Coronary artery (tissue), 2 donors: ENCODE measurements around the gene HCN4.

ENCODE experiments used
- DNase-seq: peaks from one replicate; pipeline ENCODE4 v3.0.0-alpha.2; 2017; ENCODE audit warnings: low spot score
- H3K27ac ChIP-seq, 2 donors: fragments of 200-600 bp; sonication (generic); one replicate each; pipeline ENCODE4 v1.5.1; 2016 to 2019
- H3K4me3 ChIP-seq: fragments of 200-600 bp; sonication (generic); 2 replicates; pipeline ENCODE4 v1.5.1; 2016; ENCODE audit warnings: mild to moderate bottlenecking, moderate library complexity
- TF ChIP-seq, protein P1 (sequence below): fragments of 200-600 bp; sonication (generic); IDR thresholded peaks from one replicate; pipeline ENCODE4 v1.5.1; 2019; ENCODE audit warnings: antibody characterized with exemption

Gene HCN4

DNA sequence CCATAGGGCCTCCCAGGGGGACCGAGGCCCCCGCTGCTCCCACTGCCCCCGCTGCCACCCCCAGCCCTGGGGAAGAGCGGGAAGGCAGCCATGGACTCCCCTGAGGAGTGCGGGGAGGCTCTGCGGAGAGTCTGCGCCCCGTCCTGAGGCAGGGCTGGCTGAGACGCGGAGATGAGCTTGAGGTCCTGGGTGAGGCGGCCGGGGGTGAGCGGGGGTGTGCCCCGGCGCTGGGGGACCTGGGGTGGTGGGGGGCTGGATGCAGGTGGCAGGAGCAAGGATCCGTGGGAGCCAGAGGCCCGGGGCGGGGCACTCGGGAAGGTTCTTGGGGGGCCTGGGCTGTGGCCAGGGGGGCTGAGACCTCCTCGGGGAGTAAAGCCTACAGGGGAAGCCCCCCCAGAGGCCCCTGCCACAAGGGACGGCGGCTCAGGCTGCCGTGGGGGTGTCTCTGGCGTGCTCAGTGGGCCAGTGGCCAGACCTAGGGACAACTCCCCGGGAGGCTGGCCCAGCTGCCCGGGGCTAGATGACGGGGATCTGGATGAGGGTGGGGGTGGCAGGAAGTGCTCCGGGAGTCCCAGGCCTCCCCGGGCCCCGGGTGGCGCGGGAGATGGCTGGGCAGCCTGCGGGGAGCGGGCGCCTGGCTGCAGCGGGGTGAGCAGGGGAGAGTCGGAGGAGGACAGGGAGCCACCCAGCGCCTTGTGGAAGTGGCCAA lies 45.9 kb downstream of the HCN4 start:
- TF ChIP-seq, protein P1, sequence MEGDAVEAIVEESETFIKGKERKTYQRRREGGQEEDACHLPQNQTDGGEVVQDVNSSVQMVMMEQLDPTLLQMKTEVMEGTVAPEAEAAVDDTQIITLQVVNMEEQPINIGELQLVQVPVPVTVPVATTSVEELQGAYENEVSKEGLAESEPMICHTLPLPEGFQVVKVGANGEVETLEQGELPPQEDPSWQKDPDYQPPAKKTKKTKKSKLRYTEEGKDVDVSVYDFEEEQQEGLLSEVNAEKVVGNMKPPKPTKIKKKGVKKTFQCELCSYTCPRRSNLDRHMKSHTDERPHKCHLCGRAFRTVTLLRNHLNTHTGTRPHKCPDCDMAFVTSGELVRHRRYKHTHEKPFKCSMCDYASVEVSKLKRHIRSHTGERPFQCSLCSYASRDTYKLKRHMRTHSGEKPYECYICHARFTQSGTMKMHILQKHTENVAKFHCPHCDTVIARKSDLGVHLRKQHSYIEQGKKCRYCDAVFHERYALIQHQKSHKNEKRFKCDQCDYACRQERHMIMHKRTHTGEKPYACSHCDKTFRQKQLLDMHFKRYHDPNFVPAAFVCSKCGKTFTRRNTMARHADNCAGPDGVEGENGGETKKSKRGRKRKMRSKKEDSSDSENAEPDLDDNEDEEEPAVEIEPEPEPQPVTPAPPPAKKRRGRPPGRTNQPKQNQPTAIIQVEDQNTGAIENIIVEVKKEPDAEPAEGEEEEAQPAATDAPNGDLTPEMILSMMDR, result no peak
- H3K27ac ChIP-seq, result no peak overlapping the region
- no peak for DNase-seq
- H3K4me3 ChIP-seq, result no peak overlapping the region

DNA sequence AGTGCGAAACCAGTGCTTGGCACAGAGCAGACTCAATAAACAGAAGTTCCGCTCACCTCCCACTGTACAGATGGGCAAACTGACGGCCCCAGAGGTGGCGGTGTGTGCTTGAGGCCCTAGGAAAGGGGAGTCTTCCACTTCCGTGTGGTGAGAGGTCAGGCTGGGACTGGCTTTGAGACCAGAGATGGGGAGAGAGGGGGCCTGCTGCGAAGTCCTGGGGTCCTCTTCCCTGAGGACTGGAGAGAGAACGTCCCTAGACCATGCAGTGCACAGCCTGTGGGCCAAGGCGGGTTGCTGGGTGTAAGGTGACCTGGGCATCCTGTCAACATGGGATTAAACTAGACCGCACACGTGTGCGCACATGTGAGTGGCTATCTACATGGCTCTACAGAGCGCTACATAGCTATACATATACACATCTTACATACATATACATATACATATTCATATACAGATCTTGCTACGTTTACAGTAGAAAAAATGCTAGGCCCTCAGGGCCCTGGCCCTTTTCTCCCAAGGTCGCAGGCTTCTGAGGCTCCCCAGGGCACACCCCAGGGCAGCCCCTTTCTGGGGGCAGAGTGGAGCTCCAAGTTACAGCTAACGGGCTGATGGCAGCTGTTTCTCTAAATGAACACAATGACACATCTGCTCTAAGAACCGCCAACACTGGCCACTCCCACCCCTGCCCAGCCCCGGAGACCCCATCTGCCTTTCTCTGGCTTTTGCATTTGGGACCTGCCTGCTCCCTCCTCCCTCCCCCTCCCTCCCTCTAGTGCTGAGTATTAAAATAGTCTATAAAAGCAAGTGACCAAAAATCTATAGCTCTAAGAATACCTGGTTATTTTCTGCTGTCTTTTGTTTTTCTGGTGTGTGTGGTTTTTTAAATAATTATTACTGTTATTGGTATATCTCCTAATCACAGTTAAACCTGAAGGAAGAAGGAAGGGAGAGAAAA lies 47.0 kb downstream of the HCN4 start:
- no peak overlapping the region for H3K27ac ChIP-seq
- TF ChIP-seq, protein P1, result no peak
- no peak for DNase-seq
- H3K4me3 ChIP-seq, result no peak overlapping the region

DNA sequence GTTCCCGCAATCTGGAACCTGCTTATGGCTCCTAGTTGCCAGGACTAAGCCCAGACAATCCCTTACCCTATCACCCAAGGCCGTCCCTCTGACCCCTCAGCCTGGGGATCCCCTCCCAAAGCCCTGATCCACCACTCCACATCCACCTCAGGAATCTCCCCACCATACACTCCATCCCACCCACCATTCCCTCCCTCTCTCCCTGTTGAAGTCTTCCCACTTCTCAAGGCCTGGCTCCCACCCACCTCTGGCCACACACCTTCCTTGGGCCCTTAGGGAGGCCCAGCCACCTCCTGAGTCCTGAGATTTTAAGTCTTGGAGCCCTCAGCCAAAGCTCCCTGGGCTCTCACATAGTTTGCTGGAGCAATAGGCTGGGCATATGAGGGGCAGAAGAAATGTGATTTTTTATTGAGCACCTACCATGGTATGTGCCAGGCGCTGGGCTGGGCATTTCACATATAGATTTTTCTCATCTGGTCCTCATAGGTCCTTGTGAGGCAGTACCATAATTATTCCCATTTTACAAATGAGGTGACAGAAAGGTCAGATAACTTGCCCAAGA lies 48.1 kb downstream of the HCN4 start:
- TF ChIP-seq, protein P1, result no peak
- Histone ChIP-seq H3K27ac (no peak overlapping the region), H3K4me3 (no peak overlapping the region)
- no peak for DNase-seq

DNA sequence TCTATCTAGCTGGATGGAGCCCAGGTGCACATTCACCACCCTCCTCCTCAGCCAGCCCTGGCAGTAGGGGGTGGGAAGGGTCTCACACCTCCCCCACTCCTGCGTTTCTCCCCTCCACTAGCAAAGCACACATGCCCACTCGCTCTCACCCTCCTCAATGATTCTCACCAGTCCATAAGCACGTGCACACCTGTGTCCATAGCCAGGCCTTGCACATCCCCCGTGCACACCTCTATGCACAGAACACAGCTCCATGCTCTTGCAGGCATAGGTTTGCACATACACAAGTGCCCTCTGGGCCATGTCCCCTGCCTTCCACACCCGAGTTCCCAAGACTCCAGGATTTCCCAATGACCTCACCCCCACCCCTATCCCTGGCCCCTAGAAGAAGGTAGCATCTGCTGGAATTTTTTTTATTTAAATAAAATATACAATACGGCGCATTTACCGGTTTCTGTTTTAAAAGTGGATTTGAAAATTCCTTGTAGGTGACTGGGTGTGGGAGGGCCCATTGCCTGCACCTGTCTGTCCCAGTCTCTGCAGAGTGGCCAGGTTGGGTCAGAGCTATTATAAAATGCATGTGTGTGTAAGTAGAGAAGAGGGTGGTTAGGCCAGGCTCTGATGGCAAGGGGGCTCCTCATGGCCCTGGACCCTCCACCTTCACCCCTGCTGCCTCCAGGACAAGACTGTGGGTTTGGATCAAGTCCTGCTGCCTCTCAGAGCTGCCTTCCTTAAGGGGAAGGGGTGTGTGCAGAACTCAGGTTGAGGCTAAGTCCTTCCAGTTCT lies 49.1 kb downstream of the HCN4 start:
- Histone ChIP-seq H3K4me3 (no peak overlapping the region), H3K27ac (no peak overlapping the region)
- TF ChIP-seq, protein P1, result no peak
- DNase-seq, result no peak

DNA sequence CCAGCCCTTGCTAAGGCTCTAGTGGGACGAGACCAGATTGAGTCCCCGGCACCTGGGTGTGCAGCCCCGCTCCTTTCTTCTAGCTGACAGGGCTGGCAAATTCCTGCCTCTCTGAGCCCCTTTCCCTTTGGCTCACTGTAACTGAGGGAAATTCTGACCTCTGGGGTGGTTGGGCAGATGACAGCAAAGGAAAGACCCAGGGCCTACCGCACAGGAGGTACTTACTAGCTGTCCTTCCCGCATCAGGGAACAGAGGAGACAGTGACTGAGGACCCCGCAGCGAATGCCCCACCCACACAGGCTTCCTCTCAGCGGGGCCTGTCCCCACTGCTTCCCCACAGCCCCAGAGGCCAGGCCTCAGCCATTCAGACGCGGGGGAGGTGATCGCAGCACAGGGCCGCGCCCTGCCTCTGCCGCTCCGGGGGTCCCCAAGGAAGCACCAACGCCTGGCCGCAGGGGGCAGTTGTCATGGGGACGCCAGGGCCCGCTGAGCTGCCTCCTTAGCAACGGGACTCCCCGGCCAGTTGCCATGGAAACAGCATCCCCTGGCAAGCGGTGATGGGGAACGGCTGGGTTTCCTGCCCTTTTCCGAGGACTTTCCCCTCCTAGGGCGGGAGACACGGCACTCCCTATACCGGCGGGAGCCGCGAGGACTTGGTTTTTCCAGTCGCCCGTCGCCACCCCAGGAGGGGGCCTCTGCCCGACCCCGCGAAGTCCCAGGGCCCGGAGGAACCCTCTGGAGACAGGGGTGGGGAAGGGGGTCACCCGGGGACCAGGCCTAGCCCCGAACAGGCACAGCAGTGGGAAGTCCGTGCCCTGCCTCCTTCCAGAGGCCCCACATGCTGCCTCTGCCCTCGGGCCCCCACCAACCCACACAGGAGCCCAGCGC lies 50.1 kb downstream of the HCN4 start:
- TF ChIP-seq, protein P1, result no peak
- DNase-seq, result no peak
- H3K27ac ChIP-seq, result no peak overlapping the region
- H3K4me3 ChIP-seq, result no peak overlapping the region
